Endothelial cell of umbilical vein (primary cell): ENCODE results near the gene ABL1.
"Not testable (repeated sequence)": the region's sequence is repeated elsewhere in the genome, so short reads cannot be mapped to it uniquely, and the experiment has no call there.

Experiments
- CTCF ChIP-seq, 2 donors: IDR thresholded peaks; 1 replicate in 1 of 2; 2 replicates in 1 of 2; pipeline ENCODE4 v1.5.1; 2011; ENCODE audit warnings: low read length in 2 of 2, mild to moderate bottlenecking in 2 of 2, moderate library complexity in 2 of 2, control low read depth in 1 of 2, inconsistent platforms in 1 of 2, low read depth in 1 of 2; ENCODE audit not compliant: insufficient read depth in 1 of 2; ENCODE audit errors: extremely low read depth in 1 of 2
- EZH2 ChIP-seq: IDR thresholded peaks from 2 replicates; pipeline ENCODE4 v1.6.1; 2012; ENCODE audit warnings: borderline replicate concordance, low read depth, mild to moderate bottlenecking, moderate library complexity, low read length, inconsistent platforms; ENCODE audit not compliant: severe bottlenecking
- FOS ChIP-seq: IDR thresholded peaks from 2 replicates; pipeline ENCODE4 v1.6.1; 2011; ENCODE audit warnings: mild to moderate bottlenecking, low read length, moderate library complexity, borderline replicate concordance; ENCODE audit not compliant: insufficient read depth
- GATA2 ChIP-seq: IDR thresholded peaks from 2 replicates; pipeline ENCODE4 v1.7.0; 2011; ENCODE audit warnings: low read depth, mild to moderate bottlenecking, moderate library complexity, mixed read lengths, low read length; ENCODE audit not compliant: insufficient read length, insufficient read depth
- JUN ChIP-seq: IDR thresholded peaks from 2 replicates; pipeline ENCODE4 v1.6.1; 2011; ENCODE audit warnings: borderline replicate concordance, low read depth; ENCODE audit not compliant: insufficient read length, insufficient read depth
- MAX ChIP-seq: IDR thresholded peaks from 2 replicates; pipeline ENCODE4 v1.6.1; 2011; ENCODE audit not compliant: insufficient read depth, insufficient read length
- MYC ChIP-seq: IDR thresholded peaks from one replicate; pipeline ENCODE4 v1.6.1; 2011; ENCODE audit warnings: mild to moderate bottlenecking, low read depth, low read length
- POLR2A ChIP-seq: IDR thresholded peaks from 2 replicates; pipeline ENCODE4 v1.6.1; 2012; ENCODE audit warnings: low read depth, mild to moderate bottlenecking, control low read depth, low read length
- POLR2AphosphoS5 ChIP-seq: IDR thresholded peaks from 2 replicates; pipeline ENCODE4 v1.6.1; 2012; ENCODE audit warnings: low read depth, mild to moderate bottlenecking, control low read depth, low read length, moderate library complexity; ENCODE audit not compliant: insufficient read depth

- TF ChIP-seq CTCF (IDR thresholded peaks at IDR 0.05; ENCODE audit: extremely low read depth in 1 of 2, insufficient read depth in 1 of 2, low read depth in 1 of 2, low read length in 2 of 2); POLR2AphosphoS5; POLR2A; EZH2; JUN; MAX; MYC; FOS; GATA2: not testable (repeated sequence)
Measured at GRCh38 chr9:130794423-130794822, 40.6 kb upstream of the ABL1 start.
